ENCODE data around the gene NAA38.

NAA38 gene

GRCh38 chr17:7841396-7841914, 15.9 kb downstream of the NAA38 start:
- peak; percentile 88 for DNase-seq (ENCODE audit: low read depth)

GRCh38 chr17:7840875-7841274, 16.5 kb downstream of the NAA38 start:
- no peak for DNase-seq (ENCODE audit: low read depth)

- no peak for DNase-seq (ENCODE audit: low read depth)
These were observed 16.9 kb downstream of the NAA38 start for GRCh38 chr17:7840441-7840840.

GRCh38 chr17:7839876-7840261, 17.5 kb downstream of the NAA38 start:
- DNase-seq (ENCODE audit: low read depth) = no peak

DNA sequence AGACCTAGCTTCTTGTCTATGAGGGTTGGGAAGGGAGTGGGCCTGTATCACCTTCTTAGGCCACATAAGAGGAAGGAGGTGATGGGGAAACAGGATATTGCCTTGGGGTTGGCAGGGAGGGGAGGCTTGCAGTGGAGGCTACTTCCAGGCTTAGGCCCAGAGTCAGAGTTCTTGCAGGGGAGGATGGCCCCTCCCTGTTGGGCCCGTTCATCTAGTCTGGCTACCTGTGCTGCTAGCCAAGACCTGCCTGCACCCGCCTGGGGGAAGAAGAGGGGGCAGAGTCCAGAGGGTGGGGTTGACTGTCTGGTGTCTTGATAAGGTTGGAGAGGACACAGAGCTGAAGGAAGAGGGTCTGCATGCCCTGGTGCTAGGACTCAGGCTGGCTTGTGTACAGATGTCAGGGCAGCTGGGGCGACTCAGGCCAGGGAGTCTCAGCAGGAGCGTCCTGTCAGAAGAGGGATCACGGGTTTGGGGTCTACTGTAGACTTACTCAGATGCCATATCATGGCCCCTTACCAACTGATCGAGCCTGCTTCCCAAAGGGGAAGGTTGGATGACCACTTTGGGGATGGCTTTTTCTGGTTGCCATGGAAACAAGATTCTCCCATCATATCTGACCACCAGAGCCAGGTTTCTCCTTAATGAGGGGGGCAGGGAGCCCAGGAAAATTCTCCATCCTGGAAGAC, 18.0 kb downstream of the NAA38 start:
- no peak for DNase-seq (ENCODE audit: low read depth)

- no peak for DNase-seq (ENCODE audit: low read depth)
These were observed 19.0 kb downstream of the NAA38 start for GRCh38 chr17:7838090-7839075.

- DNase-seq (ENCODE audit: low read depth) = no peak
These were observed 19.8 kb downstream of the NAA38 start for GRCh38 chr17:7837408-7838088.

GRCh38 chr17:7836596-7837407, 20.6 kb downstream of the NAA38 start:
- DNase-seq (ENCODE audit: low read depth) = peak; percentile 90

DNA sequence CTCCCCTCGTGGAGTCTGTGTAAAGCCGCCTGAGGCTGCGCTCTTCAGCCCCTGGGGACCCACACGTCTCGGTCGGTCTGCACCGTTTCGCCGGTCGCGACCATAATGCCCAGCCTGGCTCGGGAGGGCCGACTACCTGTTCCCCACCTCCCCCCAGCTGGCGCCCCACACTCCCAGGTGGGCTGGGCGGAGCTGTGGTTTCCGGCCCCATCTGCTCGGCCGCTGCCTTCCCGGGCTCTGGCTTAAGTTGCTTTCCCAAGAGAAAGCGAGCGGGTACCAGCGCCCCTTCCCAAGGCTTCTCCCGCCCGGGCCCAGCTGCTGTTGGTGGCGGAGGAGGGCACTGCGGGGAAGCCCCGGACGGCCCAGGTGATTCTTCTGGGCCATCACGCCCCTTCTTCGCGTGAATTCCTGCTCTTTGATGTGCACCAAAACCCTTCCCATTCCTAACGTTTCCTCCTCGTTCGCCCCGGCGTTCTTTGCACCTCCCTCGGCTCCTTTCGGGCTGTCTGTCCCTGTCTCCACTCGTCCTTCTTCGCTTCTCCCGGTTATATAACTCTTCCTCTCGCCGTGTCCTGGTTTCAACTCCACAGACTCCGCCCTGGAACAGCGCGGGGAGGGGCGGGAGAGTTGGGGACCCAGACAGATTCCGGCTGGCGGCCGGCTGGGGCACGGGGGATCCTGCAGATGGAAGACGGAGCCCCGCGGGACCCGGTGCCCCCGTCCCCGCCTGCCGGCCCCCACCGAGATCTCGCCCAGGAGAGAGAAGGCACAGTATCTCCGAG, 21.4 kb downstream of the NAA38 start:
- DNase-seq (ENCODE audit: low read depth) = peak; percentile 65

- peak; percentile 98 for DNase-seq (ENCODE audit: low read depth)
These were observed 22.2 kb downstream of the NAA38 start for GRCh38 chr17:7834957-7835813.

DNA sequence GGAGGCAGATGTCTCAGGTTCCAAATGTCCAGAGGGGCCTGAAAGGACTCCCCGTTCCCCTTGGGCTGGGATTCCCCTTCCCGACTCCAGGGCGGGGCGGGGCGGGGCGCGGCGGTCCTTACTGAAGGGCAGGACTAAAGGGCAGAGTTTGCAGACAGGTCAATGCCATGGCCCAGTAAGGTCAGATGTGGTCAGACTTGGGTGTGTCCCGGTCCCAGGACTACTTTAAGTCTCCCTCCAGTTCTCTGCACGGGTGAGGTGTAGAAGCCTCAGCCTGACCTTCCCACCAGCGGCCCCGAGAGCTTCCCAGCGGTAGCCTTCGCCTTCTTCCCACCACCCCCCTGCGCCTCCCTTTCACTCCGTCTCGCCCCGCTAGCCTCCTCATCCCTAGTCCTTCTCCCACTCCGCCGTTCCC, 22.8 kb downstream of the NAA38 start:
- DNase-seq (ENCODE audit: low read depth) = no peak

GRCh38 chr17:7833795-7834541, 23.4 kb downstream of the NAA38 start, which contains the start of gene KDM6B:
KDM6B (plus strand) TSS chr17:7834217; CDS start chr17:7845555, 11,338 bp downstream.
- DNase-seq (ENCODE audit: low read depth) = peak; percentile 88

DNA sequence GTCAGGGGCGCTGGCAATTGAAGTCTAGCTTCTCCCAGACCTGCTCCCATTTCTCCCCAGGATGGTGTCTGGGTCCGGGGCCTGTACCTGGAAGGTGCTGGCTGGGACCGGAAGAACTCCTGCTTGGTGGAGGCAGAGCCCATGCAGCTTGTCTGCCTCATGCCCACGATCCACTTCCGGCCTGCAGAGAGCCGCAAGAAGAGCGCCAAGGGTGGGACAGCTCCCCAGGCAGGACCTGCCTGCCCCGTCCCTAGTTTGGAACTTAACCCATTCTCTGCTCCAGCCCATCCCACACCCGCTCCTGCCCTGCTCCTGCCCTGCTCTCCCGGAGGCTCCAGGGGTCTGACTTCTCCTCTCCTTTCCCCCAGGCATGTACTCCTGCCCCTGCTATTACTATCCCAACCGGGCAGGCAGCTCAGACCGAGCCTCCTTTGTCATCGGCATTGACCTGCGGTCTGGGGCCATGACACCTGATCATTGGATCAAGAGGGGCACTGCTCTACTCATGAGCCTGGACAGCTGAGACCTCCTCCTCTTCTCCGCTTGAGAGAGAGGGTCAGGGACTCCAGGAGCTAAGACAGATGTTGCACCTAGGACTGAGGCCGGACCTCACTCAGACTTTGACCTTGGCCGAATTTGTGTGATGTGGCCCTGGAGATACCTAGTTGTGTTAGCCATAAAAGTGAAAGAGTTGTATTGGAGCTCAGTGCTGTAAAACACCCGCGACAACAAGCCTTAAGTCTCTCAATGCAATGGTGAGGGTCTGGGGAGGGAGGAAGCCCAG, 24.2 kb downstream of the NAA38 start:
- DNase-seq (ENCODE audit: low read depth) = no peak

- DNase-seq (ENCODE audit: low read depth) = no peak
These were observed 24.9 kb downstream of the NAA38 start for GRCh38 chr17:7832431-7832830.

DNA sequence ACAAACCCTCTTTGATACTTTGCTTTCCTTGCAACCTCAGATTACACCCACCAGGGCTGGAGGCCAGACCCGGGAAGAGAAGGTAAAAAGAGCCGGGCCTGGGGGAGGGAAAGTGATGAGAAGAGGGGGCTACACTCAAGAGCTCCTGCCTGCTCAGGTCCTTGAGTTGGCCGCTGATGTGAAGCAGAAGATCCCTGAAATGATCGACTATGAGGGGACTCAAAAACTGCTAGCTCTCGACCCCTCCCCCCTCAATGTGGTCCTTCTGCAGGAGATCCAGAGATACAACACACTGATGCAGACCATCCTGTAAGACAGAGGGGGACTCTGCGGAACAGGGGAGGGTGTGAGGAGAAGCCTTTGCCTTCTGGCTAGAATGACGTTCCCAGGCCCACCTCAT, 26.1 kb downstream of the NAA38 start:
- DNase-seq (ENCODE audit: low read depth) = no peak

DNA sequence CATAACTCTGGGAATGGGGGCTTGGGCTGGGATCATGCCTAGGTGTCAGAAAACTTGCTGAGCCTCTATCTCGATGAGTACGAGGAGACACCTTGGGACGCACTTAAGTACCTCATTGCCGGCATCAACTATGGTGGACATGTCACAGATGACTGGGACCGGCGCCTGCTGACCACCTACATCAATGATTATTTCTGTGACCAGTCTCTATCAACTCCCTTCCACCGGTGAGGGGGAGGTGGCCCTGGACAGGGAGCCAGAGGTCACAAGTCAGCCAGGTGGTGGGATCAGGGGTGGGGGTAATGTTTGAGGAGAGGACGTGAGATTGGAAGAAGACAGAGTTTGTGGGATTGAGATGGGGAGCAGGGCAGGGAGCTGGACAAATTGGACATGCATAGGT, 26.7 kb downstream of the NAA38 start:
- DNase-seq (ENCODE audit: low read depth) = no peak

DNA sequence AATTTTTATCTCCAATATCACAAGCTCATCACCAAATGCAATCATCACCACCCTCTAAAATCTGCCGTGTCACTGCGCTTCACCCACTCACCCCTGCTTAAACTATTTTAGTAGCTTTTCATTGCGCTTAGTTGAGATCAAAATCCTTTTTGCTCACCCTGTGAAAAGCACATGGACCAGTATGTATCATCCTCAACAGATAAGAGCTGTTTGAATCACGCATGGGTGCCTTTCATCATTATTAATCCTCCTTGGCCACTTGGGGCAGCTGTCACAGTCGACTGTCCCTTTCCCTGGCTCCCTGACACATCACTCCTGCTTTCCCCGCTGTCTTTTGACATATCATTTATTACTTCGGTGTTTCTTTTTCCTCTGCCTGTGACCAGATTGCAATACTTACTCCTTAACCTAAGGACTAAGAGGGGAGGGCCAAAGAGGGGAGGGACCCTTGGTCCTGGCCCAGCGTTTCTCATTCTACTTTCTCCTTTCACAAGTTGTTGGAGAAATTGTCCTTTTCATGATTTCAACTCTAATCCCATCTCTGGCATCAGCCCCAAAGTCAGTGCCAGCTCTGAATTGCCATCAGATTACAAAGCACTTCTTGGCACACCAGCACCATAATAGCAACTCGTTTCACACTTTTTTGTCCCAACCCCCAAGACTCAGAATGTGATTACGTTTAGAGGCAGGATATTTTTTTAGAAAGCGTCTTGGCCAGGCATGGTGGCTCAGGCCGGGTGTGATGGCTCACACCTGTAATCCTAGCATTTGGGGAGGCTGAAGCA, 32.0 kb downstream of the NAA38 start:
- DNase-seq (ENCODE audit: low read depth) = no peak
